ENCODE results near the gene LRRC8A.
"Not testable (repeated sequence)": the region's sequence is repeated elsewhere in the genome, so short reads cannot be mapped to it uniquely, and the experiment has no call there.

Gene LRRC8A

GRCh38 chr9:128881884-128882676 is at the start of gene LRRC8A, which contains the start of gene KYAT1:
TSS of gene LRRC8A (plus strand) at chr9:128882133. CDS start at chr9:128907165, 25,032 bp downstream.
TSS of gene KYAT1 (minus strand) at chr9:128881950. CDS start at chr9:128845405, 36,545 bp downstream.
- peak; percentile 97 for DNase-seq (ENCODE audit: low spot score)

- DNase-seq (ENCODE audit: low spot score): no peak
Measured at GRCh38 chr9:128833696-128834095, 48.2 kb upstream of the LRRC8A start.

GRCh38 chr9:128835246-128836210 is 46.4 kb upstream of the LRRC8A start:
- no peak for DNase-seq (ENCODE audit: low spot score)

GRCh38 chr9:128836509-128837145 is 45.3 kb upstream of the LRRC8A start:
- DNase-seq (ENCODE audit: low spot score): no peak

- DNase-seq (ENCODE audit: low spot score): no peak
Measured at GRCh38 chr9:128838338-128838737, 43.6 kb upstream of the LRRC8A start.

- no peak for DNase-seq (ENCODE audit: low spot score)
Measured at GRCh38 chr9:128840524-128840923, 41.4 kb upstream of the LRRC8A start.

- no peak for DNase-seq (ENCODE audit: low spot score)
Measured at GRCh38 chr9:128841694-128842492, 40.0 kb upstream of the LRRC8A start.

- not testable (repeated sequence) for DNase-seq (ENCODE audit: low spot score)
Measured at GRCh38 chr9:128843171-128843570, 38.8 kb upstream of the LRRC8A start.

GRCh38 chr9:128845186-128845931 is 36.6 kb upstream of the LRRC8A start:
- DNase-seq (ENCODE audit: low spot score): peak; percentile 34

GRCh38 chr9:128846680-128847030 is 35.3 kb upstream of the LRRC8A start:
- no peak for DNase-seq (ENCODE audit: low spot score)

GRCh38 chr9:128847803-128848202 is 34.1 kb upstream of the LRRC8A start:
- DNase-seq (ENCODE audit: low spot score): no peak

- DNase-seq (ENCODE audit: low spot score): not testable (repeated sequence)
Measured at GRCh38 chr9:128851024-128851423, 30.9 kb upstream of the LRRC8A start.

- DNase-seq (ENCODE audit: low spot score): peak; percentile 47
Measured at GRCh38 chr9:128851779-128852600, 29.9 kb upstream of the LRRC8A start.

- DNase-seq (ENCODE audit: low spot score): not testable (repeated sequence)
Measured at GRCh38 chr9:128852646-128853045, 29.3 kb upstream of the LRRC8A start.

- not testable (repeated sequence) for DNase-seq (ENCODE audit: low spot score)
Measured at GRCh38 chr9:128854454-128854853, 27.5 kb upstream of the LRRC8A start.

GRCh38 chr9:128858476-128858875 is 23.5 kb upstream of the LRRC8A start:
- not testable (repeated sequence) for DNase-seq (ENCODE audit: low spot score)

- DNase-seq (ENCODE audit: low spot score): no peak
Measured at GRCh38 chr9:128860937-128861336, 21.0 kb upstream of the LRRC8A start.

GRCh38 chr9:128861501-128861900 is 20.4 kb upstream of the LRRC8A start:
- no peak for DNase-seq (ENCODE audit: low spot score)

- DNase-seq (ENCODE audit: low spot score): no peak
Measured at GRCh38 chr9:128862401-128862851, 19.5 kb upstream of the LRRC8A start.

- peak; percentile 79 for DNase-seq (ENCODE audit: low spot score)
Measured at GRCh38 chr9:128863647-128864046, 18.3 kb upstream of the LRRC8A start.
